Stimulated activated memory B cell treated with anti-CD40 and anti-IgM and Interleukin-4, amounts not matched to agents 10 μg/mL and 1 μg/mL and 100 μg/mL, for 72 hours (primary cell): ENCODE results near the gene PCNT.

Experiments
- ATAC-seq: fragments of 150-1000 bp; cut with Tn5 transposase; 2 replicates; pipeline ENCODE4 v1.10.0; 2021
- H3K27ac Mint-ChIP-seq: one replicate; pipeline ENCODE4 v1.8.0; 2022; ENCODE audit warnings: mild to moderate bottlenecking, mixed read lengths
- H3K27me3 Mint-ChIP-seq: one replicate; pipeline ENCODE4 v1.8.0; 2022; ENCODE audit warnings: mixed read lengths
- H3K36me3 Mint-ChIP-seq: one replicate; pipeline ENCODE4 v1.8.0; 2022; ENCODE audit warnings: mixed read lengths
- H3K4me1 Mint-ChIP-seq: one replicate; pipeline ENCODE4 v1.8.0; 2022; ENCODE audit warnings: mixed read lengths
- H3K4me3 Mint-ChIP-seq: one replicate; pipeline ENCODE4 v1.8.0; 2022; ENCODE audit warnings: mild to moderate bottlenecking, moderate library complexity, mixed read lengths
- H3K9me3 Mint-ChIP-seq: one replicate; pipeline ENCODE4 v1.8.0; 2022; ENCODE audit warnings: mixed read lengths

Gene PCNT

GRCh38 chr21:46411236-46411635, 87.3 kb downstream of the PCNT start:
- H3K36me3 Mint-ChIP-seq, result peaks cover 41% of the 10 kb centered on the region
- no peaks in the 10 kb centered on the region for H3K9me3 Mint-ChIP-seq
- no peaks in the 10 kb centered on the region for H3K4me1 Mint-ChIP-seq
- H3K27ac Mint-ChIP-seq, result no peak overlapping the region
- H3K4me3 Mint-ChIP-seq, result no peak overlapping the region
- ATAC-seq, result no peak
- no peaks in the 10 kb centered on the region for H3K27me3 Mint-ChIP-seq

DNA sequence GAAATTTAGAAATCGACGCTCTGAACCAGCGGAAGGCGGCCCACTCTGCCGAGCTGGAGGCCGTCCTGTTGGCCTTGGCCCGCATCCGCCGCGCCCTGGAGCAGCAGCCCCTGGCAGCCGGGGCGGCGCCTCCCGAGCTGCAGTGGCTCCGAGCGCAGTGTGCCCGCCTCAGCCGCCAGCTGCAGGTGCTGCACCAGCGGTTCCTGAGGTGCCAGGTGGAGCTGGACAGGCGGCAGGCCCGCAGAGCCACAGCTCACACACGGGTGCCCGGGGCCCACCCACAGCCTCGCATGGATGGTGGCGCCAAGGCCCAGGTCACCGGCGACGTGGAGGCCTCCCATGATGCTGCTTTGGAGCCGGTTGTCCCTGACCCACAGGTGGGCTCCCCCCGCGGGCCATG, 87.7 kb downstream of the PCNT start:
- Mint-ChIP-seq H3K4me3 (no peak overlapping the region), H3K9me3 (no peaks in the 10 kb centered on the region), H3K36me3 (peaks cover 46% of the 10 kb centered on the region), H3K27ac (no peak overlapping the region), H3K4me1 (no peaks in the 10 kb centered on the region), H3K27me3 (no peaks in the 10 kb centered on the region)
- ATAC-seq, result no peak

DNA sequence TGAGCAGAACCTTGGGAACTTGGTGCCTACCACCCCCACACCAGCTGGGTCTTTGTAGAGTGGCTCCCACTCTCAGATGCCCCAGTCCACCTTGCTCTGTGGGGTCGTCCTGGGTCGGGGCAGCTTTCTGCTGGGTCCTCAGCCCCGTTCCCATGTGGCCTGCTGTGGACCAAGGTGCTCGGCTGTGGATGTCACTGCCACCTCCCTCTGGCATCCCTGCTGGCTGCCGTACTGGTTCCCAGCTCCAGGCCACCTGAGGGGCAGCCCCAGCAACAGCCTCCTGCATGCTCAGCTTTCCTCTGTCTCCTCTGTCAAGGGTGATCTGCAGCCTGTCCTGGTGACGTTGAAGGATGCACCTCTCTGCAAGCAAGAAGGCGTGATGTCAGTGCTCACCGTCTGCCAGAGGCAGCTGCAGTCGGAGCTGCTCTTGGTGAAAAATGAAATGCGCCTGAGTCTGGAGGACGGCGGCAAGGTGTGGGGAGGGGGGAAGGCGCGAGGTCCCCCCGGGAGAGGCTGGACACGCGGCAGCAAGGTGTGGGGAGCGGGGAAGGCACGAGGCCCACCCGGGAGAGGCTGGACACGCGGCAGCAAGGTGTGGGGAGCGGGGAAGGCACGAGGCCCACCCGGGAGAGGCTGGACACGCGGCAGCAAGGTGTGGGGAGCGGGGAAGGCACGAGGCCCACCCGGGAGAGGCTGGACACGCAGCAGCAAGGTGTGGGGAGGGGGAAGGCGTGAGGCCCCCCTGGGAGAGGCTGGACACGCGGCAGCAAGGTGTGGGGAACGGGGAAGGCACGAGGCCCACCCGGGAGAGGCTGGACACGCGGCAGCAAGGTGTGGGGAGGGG, 88.8 kb downstream of the PCNT start:
- H3K36me3 Mint-ChIP-seq, result peaks cover 43% of the 10 kb centered on the region
- no peak for ATAC-seq
- no peak overlapping the region for H3K27ac Mint-ChIP-seq
- no peaks in the 10 kb centered on the region for H3K27me3 Mint-ChIP-seq
- H3K9me3 Mint-ChIP-seq, result no peaks in the 10 kb centered on the region
- no peak overlapping the region for H3K4me3 Mint-ChIP-seq
- no peaks in the 10 kb centered on the region for H3K4me1 Mint-ChIP-seq

DNA sequence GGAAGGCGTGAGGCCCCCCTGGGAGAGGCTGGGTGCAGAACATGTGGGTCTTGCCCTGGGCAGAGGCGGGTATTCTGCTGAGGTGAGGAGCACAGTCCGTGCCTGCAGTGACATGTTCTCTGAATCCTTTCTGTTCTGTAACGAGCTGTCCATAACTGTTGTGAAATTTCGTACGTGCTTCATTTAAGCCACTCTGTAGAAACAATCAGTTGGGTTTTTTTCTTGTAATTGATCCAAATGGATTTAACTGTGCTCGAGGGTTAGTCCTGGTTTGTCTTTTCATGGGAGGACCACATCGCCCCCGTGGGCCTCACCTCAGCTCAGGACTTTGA, 89.4 kb downstream of the PCNT start:
- H3K4me1 Mint-ChIP-seq, result no peaks in the 10 kb centered on the region
- H3K4me3 Mint-ChIP-seq, result no peak overlapping the region
- no peaks in the 10 kb centered on the region for H3K27me3 Mint-ChIP-seq
- H3K27ac Mint-ChIP-seq, result no peak overlapping the region
- ATAC-seq, result no peak
- no peaks in the 10 kb centered on the region for H3K9me3 Mint-ChIP-seq
- H3K36me3 Mint-ChIP-seq, result peaks cover 43% of the 10 kb centered on the region

GRCh38 chr21:46414965-46415275, 91.0 kb downstream of the PCNT start:
- ATAC-seq, result no peak
- peaks cover 53% of the 10 kb centered on the region for H3K36me3 Mint-ChIP-seq
- no peaks in the 10 kb centered on the region for H3K4me1 Mint-ChIP-seq

GRCh38 chr21:46416551-46416950, 92.6 kb downstream of the PCNT start:
- H3K36me3 Mint-ChIP-seq, result peaks cover 54% of the 10 kb centered on the region
- ATAC-seq, result no peak
- no peak overlapping the region for H3K27ac Mint-ChIP-seq
- no peaks in the 10 kb centered on the region for H3K27me3 Mint-ChIP-seq
- H3K9me3 Mint-ChIP-seq, result no peaks in the 10 kb centered on the region
- H3K4me3 Mint-ChIP-seq, result no peak overlapping the region
- no peaks in the 10 kb centered on the region for H3K4me1 Mint-ChIP-seq

More at GRCh38 chr21:46414965-46415275, 91.0 kb downstream of the PCNT start:
- H3K27me3 Mint-ChIP-seq, result no peaks in the 10 kb centered on the region
- H3K4me3 Mint-ChIP-seq, result no peak overlapping the region
- H3K27ac Mint-ChIP-seq, result no peak overlapping the region
- H3K9me3 Mint-ChIP-seq, result no peaks in the 10 kb centered on the region

- Mint-ChIP-seq H3K4me3 (no peak overlapping the region), H3K9me3 (no peaks in the 10 kb centered on the region), H3K27ac (no peak overlapping the region), H3K36me3 (peaks cover 60% of the 10 kb centered on the region), H3K27me3 (no peaks in the 10 kb centered on the region), H3K4me1 (no peaks in the 10 kb centered on the region)
- ATAC-seq, result no peak
Observed at GRCh38 chr21:46418265-46418946, 94.5 kb downstream of the PCNT start.

DNA sequence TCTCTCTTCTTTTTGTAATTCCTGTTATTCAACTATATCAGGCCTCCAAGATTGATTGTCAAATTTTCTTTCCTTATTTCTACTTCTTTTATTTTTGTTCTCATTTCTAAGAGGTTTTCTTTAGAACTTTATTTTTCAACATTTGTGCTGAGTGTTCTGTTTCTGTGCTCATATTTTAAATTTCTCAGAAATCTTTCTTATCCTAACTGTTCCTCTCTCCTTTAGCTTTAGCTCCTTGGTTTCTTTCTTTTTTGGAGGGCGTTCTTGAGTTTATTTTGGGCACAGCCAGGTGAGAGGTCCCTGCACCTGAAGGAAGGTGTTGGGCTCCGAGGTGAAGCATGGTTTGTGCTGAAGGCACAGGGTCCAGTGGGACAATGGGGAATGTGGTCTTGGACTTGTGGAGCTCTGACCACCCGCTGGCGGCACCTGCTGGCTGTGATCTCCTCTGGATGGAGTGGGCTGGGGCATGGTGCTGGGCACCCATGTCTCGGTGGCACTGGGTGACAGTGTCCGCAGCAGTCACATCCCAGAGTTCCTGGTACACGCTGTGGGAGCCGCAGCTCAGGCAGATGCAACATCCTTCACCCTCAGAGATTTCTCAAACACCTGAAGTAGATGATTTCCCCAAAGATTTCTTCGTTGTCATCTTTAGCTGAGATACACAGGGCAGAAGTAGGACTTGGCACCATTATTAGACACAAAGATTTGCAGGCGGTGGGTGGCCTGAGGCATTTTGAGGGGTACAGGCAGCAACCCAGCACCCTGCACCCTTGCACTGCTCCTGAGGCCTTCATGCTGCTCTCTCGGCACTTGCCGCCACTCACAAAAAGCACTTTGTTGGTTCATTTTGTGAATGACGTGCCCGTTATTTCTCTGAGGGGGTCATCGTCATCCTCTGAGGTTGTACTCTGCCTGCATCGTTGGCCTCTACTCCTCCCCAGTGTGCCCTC, 96.6 kb downstream of the PCNT start:
- H3K4me3 Mint-ChIP-seq, result no peak overlapping the region
- no peaks in the 10 kb centered on the region for H3K9me3 Mint-ChIP-seq
- no peak for ATAC-seq
- H3K27ac Mint-ChIP-seq, result no peak overlapping the region
- peaks cover 58% of the 10 kb centered on the region for H3K36me3 Mint-ChIP-seq
- H3K4me1 Mint-ChIP-seq, result no peaks in the 10 kb centered on the region
- H3K27me3 Mint-ChIP-seq, result no peaks in the 10 kb centered on the region

DNA sequence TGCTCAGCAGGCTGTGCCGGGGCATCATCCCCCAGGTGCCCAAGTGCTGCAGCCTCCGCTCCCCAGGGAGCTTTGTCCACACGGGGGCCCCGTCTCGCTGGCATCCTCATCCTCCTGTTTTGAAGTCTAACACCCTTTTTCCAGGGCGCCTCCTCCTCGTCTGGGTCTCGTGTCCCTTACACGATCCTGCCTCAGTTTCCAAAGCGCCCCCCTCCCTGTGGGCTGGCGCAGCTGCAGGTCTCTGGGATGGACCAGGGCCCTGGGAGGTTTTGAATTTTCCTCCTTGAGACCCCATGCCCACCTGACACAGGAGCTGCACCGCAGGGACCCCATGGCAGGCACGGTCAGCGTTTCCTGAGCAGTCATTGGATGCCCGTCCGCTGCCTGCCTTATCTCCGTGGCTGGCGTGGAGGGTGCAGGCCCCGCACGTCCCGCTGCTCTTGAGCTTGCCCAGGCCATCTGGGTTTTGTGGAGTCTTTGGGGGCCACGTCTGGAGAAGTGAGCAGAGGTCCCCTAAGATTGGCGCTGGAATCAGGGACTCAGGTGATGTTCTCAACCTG, 97.3 kb downstream of the PCNT start:
- ATAC-seq, result no peak
- no peak overlapping the region for H3K27ac Mint-ChIP-seq
- no peaks in the 10 kb centered on the region for H3K27me3 Mint-ChIP-seq
- no peaks in the 10 kb centered on the region for H3K4me1 Mint-ChIP-seq
- H3K36me3 Mint-ChIP-seq, result peaks cover 53% of the 10 kb centered on the region
- H3K9me3 Mint-ChIP-seq, result no peaks in the 10 kb centered on the region
- H3K4me3 Mint-ChIP-seq, result no peak overlapping the region

DNA sequence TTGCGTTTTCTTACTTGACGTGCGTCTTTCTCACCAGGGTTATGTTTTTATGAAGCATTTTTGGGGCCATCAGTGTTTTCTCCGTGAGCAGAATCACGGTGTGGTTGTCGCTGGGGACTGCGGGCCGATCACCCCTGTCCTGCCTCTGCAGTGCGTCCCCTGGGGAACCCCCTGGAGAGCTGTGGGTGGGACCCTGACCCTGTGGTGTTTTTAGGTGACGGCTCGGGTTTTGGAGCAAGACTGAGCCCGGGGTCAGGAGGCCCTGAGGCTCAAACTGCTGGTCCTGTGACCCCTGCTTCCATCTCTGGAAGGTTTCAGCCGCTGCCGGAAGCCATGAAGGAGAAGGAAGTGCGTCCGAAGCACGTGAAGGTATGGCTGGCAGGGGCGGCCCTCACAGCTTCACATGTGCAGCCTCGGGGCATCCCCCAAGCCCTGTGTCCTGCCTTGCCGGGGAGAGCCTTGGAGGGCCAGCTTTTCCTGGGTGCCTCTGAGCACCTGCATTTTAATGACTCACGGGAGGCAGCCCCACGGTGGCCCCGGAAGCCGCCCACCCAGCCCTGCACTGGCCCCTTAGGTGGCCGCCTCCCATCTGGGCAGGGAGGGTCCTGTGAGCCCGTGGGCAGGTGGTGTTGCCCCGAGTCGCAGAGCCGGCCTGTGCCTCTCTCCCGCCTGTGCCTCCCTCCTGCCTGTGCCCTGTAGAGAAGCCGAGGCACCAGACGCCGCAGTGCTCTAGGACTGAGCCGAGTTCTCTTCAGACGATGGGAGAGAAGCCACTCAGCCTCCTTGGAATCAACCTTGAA, 98.0 kb downstream of the PCNT start:
- Mint-ChIP-seq H3K4me3 (no peak overlapping the region), H3K4me1 (no peaks in the 10 kb centered on the region), H3K27me3 (no peaks in the 10 kb centered on the region), H3K36me3 (peaks cover 48% of the 10 kb centered on the region), H3K27ac (no peak overlapping the region), H3K9me3 (no peaks in the 10 kb centered on the region)
- no peak for ATAC-seq

DNA sequence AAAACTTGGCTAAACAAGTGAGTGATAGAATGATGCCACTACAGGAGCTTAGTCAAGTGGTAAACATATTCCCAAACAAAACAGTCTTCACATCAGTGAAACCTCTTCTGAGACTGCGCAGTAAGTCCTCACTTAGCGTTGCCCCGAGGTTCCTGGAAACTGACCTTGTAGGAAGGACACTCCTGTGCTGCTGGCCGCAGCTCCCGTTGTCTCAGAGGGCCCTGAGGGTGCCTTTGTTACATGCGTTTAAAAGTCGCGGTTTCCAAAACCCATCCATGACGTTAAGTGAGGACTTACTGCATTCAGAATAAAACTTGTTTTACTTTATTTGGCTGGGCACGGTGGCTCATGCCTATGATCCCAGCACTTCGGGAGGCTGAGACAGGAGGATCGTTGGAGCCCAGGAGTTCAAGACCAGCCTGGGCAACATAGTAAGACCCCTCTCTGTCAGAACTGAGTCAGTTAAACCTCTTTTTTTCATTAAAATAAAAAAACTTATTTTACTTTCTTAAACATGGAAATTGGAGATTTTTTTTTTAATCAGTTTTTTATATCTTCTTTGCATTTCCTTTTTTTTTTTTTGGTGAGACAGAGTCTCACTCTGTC, 98.8 kb downstream of the PCNT start:
- Mint-ChIP-seq H3K27me3 (no peaks in the 10 kb centered on the region), H3K4me3 (no peak overlapping the region), H3K27ac (no peak overlapping the region), H3K4me1 (no peaks in the 10 kb centered on the region), H3K36me3 (peaks cover 53% of the 10 kb centered on the region), H3K9me3 (no peaks in the 10 kb centered on the region)
- ATAC-seq, result no peak

- Mint-ChIP-seq H3K27me3 (no peaks in the 10 kb centered on the region), H3K9me3 (no peaks in the 10 kb centered on the region), H3K27ac (no peak overlapping the region), H3K4me3 (no peak overlapping the region), H3K36me3 (peaks cover 52% of the 10 kb centered on the region), H3K4me1 (no peaks in the 10 kb centered on the region)
- no peak for ATAC-seq
Observed at GRCh38 chr21:46423546-46424038, 99.6 kb downstream of the PCNT start.

GRCh38 chr21:46424039-46424591, 100.2 kb downstream of the PCNT start:
- Mint-ChIP-seq H3K9me3 (no peaks in the 10 kb centered on the region), H3K27me3 (no peaks in the 10 kb centered on the region), H3K27ac (no peak overlapping the region), H3K4me3 (no peak overlapping the region), H3K36me3 (peaks cover 47% of the 10 kb centered on the region), H3K4me1 (no peaks in the 10 kb centered on the region)
- ATAC-seq, result no peak

GRCh38 chr21:46424621-46425020, 100.7 kb downstream of the PCNT start:
- no peak for ATAC-seq
- Mint-ChIP-seq H3K4me3 (no peak overlapping the region), H3K4me1 (no peaks in the 10 kb centered on the region), H3K27ac (no peak overlapping the region), H3K36me3 (peaks cover 42% of the 10 kb centered on the region), H3K27me3 (no peaks in the 10 kb centered on the region), H3K9me3 (no peaks in the 10 kb centered on the region)
